AG09319 (cell line): ENCODE data around the gene DNAH7.

Experiments used
- DNase-seq: peaks from one replicate; pipeline ENCODE4 v3.0.0-alpha.2; 2010; ENCODE audit warnings: low read depth; ENCODE audit errors: extremely low read depth
- CTCF ChIP-seq: IDR thresholded peaks from 2 replicates; pipeline ENCODE4 v1.5.1; 2011; ENCODE audit warnings: low read depth, mild to moderate bottlenecking, inconsistent platforms, low read length, moderate library complexity

Gene DNAH7

GRCh38 chr2:196059491-196059960 lies 9.1 kb downstream of the DNAH7 start:
- no peak for TF ChIP-seq CTCF
- no peak for DNase-seq

GRCh38 chr2:196054631-196055030 lies 14.0 kb downstream of the DNAH7 start:
- no peak for TF ChIP-seq CTCF

DNA sequence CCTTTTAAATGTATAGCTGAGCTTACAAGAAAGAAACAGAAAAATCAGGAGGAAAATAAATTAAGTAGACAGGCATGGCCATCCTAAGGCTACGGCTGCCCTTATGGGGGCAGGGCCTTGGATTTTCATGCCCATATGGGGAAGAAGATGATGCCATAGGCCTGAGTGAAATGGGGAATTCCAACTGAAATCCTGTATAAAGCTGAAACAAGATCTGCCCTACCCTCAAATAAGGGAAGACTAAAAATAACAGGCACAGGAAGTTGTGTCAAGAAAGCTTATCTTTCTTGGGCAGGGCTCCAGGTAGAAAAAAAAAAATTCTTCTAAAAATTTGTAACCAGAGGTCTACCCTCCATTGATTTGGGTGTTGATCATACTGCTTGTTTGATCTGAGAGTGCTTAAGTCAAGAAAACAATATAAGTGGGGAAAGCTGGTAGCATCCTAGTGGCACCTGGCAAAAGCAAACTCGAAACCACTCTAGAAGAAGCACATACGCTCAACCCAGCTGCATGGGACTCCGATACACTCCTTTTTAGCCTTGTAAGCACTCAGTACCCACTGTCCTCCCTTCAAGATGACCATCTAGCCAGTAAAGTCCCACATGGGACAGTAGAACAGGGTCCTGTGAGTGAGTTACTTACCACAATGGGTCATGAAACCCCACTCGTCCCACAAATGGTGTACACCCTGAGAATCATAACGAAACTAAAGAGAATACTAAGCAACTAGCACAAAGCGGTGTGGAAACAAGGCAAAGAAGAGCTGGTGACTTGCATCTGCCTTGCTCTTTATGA lies 22.3 kb downstream of the DNAH7 start:
- no peak for TF ChIP-seq CTCF
- DNase-seq = no peak

More at GRCh38 chr2:196054631-196055030, 14.0 kb downstream of the DNAH7 start:
- no peak for DNase-seq

- no peak for TF ChIP-seq CTCF
- no peak for DNase-seq
Measured at GRCh38 chr2:196041786-196042185, 26.9 kb downstream of the DNAH7 start.

- TF ChIP-seq CTCF = no peak
- no peak for DNase-seq
Measured at GRCh38 chr2:196040218-196040617, 28.4 kb downstream of the DNAH7 start.

- TF ChIP-seq CTCF = no peak
- no peak for DNase-seq
Measured at GRCh38 chr2:196036442-196036841, 32.2 kb downstream of the DNAH7 start.

DNA sequence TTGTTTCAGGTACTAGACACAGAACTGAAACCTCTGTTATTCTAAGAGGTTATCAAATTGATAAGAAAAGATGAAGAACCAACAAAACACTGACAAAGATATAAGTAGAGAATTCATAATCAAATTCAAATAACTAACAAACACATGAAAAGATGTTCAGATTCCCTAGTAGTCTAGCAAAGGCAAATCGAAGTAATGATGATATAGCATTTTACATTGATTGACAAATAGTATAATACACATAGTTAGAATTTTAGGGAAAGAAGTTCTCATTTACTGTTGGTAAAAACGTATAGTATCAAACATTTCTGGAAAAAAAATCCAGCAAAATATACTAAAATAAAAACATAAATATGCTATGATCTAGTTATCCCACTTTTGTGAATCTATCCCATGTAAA lies 50.6 kb downstream of the DNAH7 start:
- DNase-seq = no peak
- TF ChIP-seq CTCF = no peak
